GM12872 (cell line): ENCODE results near the gene PTPRU.

ENCODE experiments used
- TF ChIP-seq, protein P1 (sequence below): IDR thresholded peaks from 3 replicates; pipeline ENCODE4 v1.5.1; 2011; ENCODE audit warnings: low read depth, mild to moderate bottlenecking, low read length, moderate library complexity; ENCODE audit not compliant: insufficient read depth

PTPRU gene

DNA sequence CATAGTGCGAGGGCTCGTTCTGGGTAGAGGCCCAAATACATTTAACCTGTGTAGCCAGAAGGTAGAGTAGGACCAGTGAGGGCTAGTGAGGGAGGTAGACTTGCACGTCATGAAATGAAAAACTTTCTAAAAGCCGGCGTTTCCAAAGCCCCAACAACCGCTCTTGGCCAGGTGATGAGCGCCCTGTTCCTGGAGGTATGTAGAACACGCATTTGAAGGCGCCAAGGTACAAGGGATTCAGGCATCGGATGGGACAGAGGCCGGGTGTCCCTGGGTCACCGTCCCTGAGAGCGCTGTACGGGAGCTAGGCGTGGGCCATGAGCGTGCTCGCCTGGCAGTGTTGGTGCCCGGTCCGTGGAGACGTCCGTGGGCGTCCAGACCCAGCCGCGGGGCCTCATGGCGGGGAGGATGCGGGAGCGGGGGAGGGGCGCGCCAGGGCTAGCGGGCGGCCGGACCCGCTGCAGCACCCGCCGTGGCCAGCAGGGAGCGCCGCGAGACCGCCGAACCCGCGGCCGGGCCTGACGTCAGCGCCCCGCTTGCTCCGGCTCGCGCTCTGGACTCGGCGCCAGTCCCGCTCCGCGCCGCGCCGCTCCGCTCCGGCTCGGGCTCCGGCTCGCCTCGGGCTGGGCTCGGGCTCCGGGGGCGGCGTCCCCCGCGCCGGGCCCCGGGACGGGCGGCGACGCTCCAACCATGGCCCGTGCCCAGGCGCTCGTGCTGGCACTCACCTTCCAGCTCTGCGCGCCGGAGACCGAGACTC, at the start of gene PTPRU:
Gene PTPRU, plus strand, starts transcription at position 568 of the 757 bp plus-strand sequence. Its CDS starts 123 bp downstream, at position 691.
- TF ChIP-seq, protein P1, sequence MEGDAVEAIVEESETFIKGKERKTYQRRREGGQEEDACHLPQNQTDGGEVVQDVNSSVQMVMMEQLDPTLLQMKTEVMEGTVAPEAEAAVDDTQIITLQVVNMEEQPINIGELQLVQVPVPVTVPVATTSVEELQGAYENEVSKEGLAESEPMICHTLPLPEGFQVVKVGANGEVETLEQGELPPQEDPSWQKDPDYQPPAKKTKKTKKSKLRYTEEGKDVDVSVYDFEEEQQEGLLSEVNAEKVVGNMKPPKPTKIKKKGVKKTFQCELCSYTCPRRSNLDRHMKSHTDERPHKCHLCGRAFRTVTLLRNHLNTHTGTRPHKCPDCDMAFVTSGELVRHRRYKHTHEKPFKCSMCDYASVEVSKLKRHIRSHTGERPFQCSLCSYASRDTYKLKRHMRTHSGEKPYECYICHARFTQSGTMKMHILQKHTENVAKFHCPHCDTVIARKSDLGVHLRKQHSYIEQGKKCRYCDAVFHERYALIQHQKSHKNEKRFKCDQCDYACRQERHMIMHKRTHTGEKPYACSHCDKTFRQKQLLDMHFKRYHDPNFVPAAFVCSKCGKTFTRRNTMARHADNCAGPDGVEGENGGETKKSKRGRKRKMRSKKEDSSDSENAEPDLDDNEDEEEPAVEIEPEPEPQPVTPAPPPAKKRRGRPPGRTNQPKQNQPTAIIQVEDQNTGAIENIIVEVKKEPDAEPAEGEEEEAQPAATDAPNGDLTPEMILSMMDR = peak; percentile 63; the same call in 1 of the 3 replicates

DNA sequence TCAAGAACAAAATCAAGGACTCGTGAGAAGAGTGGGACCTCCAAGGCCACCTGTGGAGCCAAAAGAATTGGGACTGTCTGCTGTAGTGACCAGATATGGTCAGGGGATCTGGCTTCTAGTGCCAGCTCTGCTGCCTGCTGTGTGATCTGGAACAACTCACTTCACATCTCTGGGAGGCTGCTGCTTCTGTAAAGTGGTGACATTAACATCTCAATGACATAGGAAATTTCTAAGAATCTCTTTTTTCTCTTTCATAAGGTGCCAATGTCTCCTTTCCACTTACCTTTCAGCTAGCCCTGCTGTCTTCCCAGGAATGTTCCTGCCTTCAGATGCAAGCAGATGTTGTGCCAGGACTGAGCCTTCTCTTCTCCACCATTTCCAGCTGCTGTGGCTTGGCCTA, 49.6 kb upstream of the PTPRU start:
- TF ChIP-seq, protein P1 = no peak

DNA sequence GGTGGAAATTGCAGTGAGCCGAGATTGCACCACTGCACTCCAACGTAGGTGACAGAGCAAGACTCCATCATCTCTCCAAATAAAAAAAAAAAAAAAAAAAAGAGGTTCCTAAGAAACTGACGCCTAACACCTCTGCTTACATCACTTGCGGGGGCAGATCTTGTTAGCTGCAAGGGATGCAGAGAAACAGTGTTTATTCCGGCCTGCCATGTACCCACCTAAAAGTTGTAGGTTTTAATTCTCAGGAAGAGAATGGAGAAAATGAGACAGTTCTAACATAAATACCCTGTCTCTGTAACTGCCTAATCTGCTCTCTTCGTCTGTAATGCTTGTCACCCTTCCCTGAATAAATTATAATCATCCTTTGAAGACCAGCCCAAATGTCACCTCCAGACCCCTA, 45.6 kb upstream of the PTPRU start:
- TF ChIP-seq, protein P1 = no peak

DNA sequence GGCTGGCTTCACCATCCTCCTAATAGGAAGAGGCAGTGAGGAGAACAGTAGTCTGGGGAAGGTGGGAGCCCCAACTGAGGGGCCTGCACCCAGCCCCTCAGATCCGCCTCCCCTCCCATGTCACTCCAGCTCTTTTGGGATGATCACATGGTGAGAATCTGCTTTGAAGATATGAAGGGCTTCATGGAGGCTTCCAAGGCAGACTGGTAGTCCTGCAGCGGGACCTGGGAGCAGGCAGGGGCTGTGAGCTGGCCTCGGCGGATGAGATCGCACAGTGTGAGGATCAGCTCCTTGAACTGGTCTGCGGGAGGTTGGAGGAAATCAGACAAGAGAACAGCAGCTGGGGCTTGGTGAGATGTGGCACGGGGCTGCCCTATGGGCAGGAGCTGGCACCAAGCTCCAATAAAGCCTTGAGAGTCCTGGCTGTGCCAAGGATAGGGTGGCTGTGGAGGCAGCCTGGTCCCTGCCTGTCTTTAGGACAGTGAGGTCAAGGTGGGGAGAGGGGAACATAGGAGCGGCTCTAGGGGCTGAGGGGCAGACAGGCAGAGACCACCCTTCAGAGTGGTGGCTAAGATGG, 42.4 kb upstream of the PTPRU start:
- TF ChIP-seq, protein P1 = no peak

DNA sequence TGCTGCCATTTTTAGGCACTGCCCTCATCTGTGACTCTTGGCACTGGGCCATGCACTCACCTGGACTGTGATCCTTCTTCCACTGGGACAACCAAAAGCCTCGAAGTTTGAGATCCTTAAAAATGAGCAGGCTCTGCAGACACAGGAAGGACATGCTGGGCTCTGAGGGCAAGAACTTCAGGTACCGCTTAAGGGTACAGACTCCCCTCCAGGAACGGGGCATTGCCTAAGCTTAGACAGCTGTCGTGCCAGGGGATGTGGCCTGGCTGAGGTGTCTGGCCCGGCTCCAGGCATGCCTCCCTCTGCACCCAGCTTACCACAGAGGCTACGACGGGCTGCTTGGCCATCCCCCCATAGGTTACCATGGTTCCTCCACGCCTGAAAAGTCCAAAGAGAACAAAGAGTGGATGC, 40.4 kb upstream of the PTPRU start:
- TF ChIP-seq, protein P1 = no peak

DNA sequence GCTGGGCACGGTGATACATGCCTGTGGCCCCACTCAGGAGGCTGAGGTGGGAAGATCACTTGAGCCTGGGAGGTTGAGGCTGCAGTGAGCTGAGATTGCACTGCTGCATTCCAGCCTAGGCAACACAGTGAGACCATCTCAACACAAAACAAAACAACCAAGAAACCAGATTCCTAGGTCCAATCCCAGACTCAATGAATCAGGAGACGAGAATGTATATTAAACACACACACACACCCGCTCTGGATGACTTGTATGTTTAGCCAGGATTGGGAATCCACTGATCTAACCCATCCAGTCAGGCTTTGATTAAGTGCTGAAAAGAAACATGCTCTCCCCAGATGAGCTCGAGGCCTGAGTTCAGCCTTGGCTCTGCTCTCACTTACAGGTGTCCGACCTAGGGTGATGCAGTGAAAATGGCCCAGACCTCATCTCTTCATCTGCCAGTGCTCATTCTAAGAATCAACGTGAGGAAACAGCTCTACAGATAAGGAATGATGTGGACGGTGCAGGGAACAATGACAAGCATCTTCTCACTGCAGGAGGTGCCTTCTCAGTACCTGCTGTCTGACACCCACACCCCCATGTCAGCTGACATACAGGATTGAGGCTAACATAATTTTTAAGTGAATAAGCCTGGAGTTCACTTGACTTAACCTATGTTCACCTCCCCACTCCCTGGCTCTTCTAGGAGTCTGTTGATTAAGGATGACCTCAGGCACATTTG, 39.3 kb upstream of the PTPRU start:
- TF ChIP-seq, protein P1 = no peak

DNA sequence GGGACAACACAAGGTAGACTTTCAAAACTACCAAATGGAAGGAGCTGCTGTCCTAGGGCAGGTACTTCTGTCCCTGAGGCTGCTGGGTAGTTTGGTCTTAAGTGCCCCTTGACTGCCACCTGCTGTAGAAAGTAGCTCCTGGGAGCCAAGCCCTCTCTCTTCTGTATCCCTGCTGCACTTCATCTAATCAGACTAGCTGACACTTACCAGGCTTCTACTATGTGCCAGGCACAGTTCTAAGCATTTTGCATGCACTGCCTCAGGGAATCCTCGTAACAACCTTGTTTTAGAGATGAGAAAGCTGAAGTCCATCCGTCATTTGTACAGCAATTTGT, 38.8 kb upstream of the PTPRU start:
- TF ChIP-seq, protein P1 = peak; percentile 61
